PC-3 (cell line): ENCODE measurements around the gene DISC1.
"Not testable (repeated sequence)": the region's sequence is repeated elsewhere in the genome, so short reads cannot be mapped to it uniquely, and the experiment has no call there.

ENCODE experiments used
- EZH2 ChIP-seq: fragments of 300-600 bp; sonication (generic); IDR thresholded peaks from one replicate; pipeline ENCODE4 v1.6.1; 2017; ENCODE audit warnings: antibody characterized with exemption, mild to moderate bottlenecking, low read length; ENCODE audit not compliant: unreplicated experiment
- EZH2phosphoT487 ChIP-seq: fragments of 300-600 bp; sonication (generic); IDR thresholded peaks from 2 replicates; pipeline ENCODE4 v1.6.1; 2018; ENCODE audit warnings: mild to moderate bottlenecking, antibody characterized with exemption, low read length, borderline replicate concordance

DNA sequence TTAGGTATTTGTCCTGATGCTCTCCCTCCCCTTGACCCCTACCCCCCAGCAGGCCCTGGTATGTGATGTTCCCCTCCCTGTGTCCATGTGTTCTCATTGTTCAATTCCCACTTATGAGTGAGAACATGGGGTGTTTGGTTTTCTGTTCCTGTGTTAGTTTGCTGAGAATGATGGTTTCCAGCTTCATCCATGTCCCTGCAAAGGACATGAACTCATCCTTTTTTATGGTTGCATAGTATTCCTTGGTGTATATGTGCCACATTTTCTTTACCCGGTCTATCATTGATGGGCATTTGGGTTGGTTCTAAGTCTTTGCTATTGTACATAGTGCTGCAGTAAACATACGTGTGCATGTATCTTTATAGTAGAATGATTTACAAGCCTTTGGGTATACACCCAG lies 10.3 kb downstream of the DISC1 start:
- not testable (repeated sequence) for TF ChIP-seq EZH2phosphoT487, EZH2
